Vagina (tissue), 2 donors: Measurements from ENCODE around the gene CYB5A. TPM values are rescaled to one million over a fixed set of nuclear protein-coding genes. Genes with fewer than 3 reads are reported as not detected.

ENCODE experiments used
- DNase-seq, 2 donors: peaks; one replicate each; pipeline ENCODE4 v3.0.0-alpha.2; 2017; ENCODE audit errors: extremely low spot score in 2 of 2
- H3K27ac ChIP-seq: fragments of 200-600 bp; sonication (generic); one replicate; pipeline ENCODE4 v1.5.1; 2019
- H3K27me3 ChIP-seq: fragments of 200-600 bp; sonication (generic); one replicate; pipeline ENCODE4 v1.5.1; 2019
- H3K36me3 ChIP-seq, 2 donors: fragments of 200-600 bp; sonication (generic); one replicate each; pipeline ENCODE4 v1.5.1; 2017 to 2019
- H3K4me1 ChIP-seq: fragments of 200-600 bp; sonication (generic); one replicate; pipeline ENCODE4 v1.5.1; 2019
- H3K4me3 ChIP-seq, 2 donors: fragments of 200-600 bp; sonication (generic); 1 replicate in 1 of 2; 2 replicates in 1 of 2; pipeline ENCODE4 v1.5.1; 2016 to 2019
- H3K9me3 ChIP-seq: fragments of 200-600 bp; sonication (generic); one replicate; pipeline ENCODE4 v1.5.1; 2019
- POLR2A ChIP-seq, 2 donors: fragments of 450-650 bp; IDR thresholded peaks; one replicate each; pipeline ENCODE4 v1.6.1; 2017; ENCODE audit warnings: antibody characterized with exemption in 2 of 2, mild to moderate bottlenecking in 2 of 2, moderate library complexity in 2 of 2
- POLR2AphosphoS5 ChIP-seq, 2 donors: sonication (generic); formaldehyde crosslinking; IDR thresholded peaks; one replicate each; pipeline ENCODE4 v1.9.0; 2017; ENCODE audit warnings: antibody characterized with exemption in 2 of 2, mild to moderate bottlenecking in 2 of 2, low read depth in 1 of 2; ENCODE audit not compliant: insufficient read depth in 1 of 2
- intact Hi-C: fragments of 100-400 bp; cut with DNase I; formaldehyde crosslinking; loops from one replicate; pipeline ENCODE4 v1.15.1; 2023
- total RNA-seq: library from RNA; depleted of rRNA; stranded (reverse); fragments of >200 nt; gene quantifications from one replicate; pipeline ENCODE4 v1.2.3, GENCODE V29; 2016
- TF ChIP-seq, protein P1 (sequence below), 3 experiments: fragments of 450-650 bp in 2 of 3; fragments of 200-600 bp in 1 of 3; sonication (generic) in 1 of 3; IDR thresholded peaks; one replicate each; pipeline ENCODE4 v1.5.1; 2017 to 2019; ENCODE audit warnings: antibody characterized with exemption in 3 of 3, mild to moderate bottlenecking in 2 of 3, moderate library complexity in 2 of 3

The CYB5A gene
- total RNA-seq, 1 donor from 2014 or later = 88.6 TPM

DNA sequence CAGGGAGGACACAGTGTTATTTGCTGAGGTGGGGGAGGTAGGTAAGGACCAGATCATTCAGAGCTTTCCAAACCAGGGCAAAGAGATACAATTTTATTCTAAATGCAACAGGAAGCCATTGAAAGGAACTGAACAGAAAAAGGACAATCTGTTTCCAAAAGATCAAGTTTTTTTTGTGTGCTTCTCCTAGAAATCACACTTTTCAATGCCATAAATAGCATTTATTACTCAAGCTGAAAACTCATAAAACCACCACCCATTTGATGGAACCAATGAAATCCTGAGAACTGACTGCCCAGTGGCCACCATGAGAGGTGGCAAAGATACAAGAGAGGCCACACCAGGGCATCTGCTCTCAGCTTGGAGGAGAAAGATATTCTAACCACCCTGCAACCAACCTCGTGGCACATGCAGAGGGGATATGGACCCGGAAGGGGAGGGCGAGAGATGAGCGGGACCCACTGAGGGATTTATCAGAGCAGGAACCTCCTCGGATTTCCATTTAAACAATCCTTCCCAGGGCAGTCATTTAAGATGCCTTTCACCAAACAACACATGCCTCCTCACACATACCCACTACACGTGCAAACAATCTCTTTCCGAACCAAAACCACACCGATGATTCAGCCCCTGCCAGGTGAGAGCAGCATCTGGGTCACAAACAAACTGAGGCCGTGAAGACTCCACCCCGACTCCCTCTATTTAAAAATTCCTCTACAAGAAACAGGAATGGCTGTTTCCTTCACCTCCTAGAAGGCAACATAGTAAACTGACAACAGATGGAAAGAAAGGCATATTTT is 8.8 kb downstream of the CYB5A start:
- intact Hi-C loops = no loop called here
- no peak overlapping the region for H3K27ac ChIP-seq

DNA sequence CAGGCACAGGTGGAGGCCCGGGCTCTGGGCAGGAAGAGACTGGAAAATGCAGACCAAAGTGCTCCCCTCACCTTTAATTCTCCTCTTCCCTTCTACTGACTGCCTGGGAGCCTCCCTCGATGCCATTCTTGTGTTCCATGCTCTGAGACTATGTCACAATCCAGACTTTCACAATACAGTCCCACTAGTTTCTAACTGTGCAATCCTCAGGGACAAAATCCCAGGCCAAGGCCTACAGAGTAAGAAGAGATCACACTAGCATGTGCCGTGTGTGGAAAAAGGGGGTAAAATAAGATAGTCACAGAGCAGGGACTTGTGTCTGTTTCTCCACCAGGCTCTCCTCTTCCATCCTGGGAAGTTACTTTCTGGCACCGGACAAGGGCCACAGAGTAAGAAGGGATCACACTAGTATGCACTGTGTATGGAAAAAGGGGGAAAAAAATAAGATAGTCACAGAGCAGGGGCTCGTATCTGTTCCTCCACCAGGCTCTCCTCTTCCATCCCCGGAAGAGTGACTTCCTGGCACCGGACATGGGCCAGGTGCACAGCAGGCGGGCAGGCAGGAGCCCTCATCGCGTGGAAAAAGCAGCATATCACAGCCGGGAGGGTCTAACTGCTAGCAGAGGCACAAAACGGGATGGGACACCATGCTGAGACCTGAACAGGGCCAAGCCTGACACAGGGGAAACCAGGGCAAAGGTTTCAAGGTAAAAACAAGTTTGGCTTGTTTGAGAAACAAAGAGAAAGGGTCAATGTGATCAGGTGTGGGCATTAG is 9.6 kb downstream of the CYB5A start:
- TF ChIP-seq POLR2A (IDR thresholded peaks at IDR 0.05) (no peak), POLR2AphosphoS5 (IDR thresholded peaks at IDR 0.05; ENCODE audit: insufficient read depth in 1 of 2, low read depth in 1 of 2) (no peak)
- TF ChIP-seq, protein P1, sequence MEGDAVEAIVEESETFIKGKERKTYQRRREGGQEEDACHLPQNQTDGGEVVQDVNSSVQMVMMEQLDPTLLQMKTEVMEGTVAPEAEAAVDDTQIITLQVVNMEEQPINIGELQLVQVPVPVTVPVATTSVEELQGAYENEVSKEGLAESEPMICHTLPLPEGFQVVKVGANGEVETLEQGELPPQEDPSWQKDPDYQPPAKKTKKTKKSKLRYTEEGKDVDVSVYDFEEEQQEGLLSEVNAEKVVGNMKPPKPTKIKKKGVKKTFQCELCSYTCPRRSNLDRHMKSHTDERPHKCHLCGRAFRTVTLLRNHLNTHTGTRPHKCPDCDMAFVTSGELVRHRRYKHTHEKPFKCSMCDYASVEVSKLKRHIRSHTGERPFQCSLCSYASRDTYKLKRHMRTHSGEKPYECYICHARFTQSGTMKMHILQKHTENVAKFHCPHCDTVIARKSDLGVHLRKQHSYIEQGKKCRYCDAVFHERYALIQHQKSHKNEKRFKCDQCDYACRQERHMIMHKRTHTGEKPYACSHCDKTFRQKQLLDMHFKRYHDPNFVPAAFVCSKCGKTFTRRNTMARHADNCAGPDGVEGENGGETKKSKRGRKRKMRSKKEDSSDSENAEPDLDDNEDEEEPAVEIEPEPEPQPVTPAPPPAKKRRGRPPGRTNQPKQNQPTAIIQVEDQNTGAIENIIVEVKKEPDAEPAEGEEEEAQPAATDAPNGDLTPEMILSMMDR (IDR thresholded peaks at IDR 0.05) = no peak
- DNase-seq = no peak
- Histone ChIP-seq H3K9me3 (no peaks in the 10 kb centered on the region), H3K4me3 (no peak overlapping the region), H3K4me1 (peaks cover 46% of the 10 kb centered on the region), H3K27me3 (no peaks in the 10 kb centered on the region), H3K27ac (no peak overlapping the region), H3K36me3 (peaks cover 0 to 4% of the 10 kb centered on the region in 2 donors)
- intact Hi-C loops = no loop called here

More for the DNA sequence above, 8.8 kb downstream of the CYB5A start:
- Histone ChIP-seq H3K9me3 (no peaks in the 10 kb centered on the region), H3K36me3 (peaks cover 0 to 4% of the 10 kb centered on the region in 2 donors), H3K4me3 (no peak overlapping the region), H3K4me1 (peaks cover 46% of the 10 kb centered on the region), H3K27me3 (no peaks in the 10 kb centered on the region)
- no peak for DNase-seq
- TF ChIP-seq POLR2A (IDR thresholded peaks at IDR 0.05) = no peak
- no peak for TF ChIP-seq POLR2AphosphoS5 (IDR thresholded peaks at IDR 0.05; ENCODE audit: insufficient read depth in 1 of 2, low read depth in 1 of 2)
- TF ChIP-seq, protein P1 (IDR thresholded peaks at IDR 0.05) = no peak

DNA sequence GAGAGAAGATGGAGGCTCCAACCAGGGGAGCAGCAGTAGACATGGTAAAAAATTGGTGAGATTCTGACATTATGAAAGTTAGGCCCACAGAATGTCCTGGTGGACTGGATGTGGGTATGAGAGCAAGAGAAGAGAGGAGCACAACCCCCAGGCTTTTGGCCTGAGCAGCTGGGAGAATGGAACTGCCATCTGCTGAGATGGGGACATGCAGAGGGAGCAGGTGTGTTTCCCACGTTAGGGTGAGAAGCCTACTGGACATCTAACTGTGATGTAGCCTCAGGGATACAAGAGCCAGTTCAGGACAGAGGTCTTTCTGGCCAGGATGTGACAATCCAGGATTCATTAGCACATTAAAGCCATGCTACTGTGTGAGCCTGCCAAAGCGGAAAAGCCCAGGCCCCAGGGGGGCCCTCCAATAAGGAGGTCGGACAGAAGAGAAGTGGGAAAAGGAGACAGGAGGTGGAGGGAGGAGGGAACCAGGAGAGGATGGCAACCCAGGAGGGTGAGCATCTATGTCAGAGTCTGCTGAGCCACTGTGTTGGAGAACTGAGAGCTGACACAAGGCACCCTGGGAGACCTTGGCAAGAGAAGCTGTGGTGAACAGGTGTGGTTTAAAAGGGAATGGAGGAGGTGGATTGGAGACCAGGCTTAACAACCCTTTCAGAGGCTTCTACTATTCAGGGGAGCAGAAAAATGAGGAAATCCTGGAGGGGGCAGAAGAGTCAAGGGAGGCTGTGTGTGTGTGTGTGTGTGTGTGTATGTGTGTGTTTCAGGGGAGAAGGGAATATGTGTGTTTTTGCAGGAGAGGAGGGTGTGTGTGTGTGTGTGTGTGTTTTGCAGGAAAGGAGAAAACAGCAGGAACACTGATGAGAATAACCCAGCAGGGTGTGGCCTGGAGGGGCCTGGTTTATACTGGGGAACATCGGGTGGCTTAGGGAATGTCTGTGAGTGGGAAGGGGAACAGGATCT is 10.5 kb downstream of the CYB5A start:
- TF ChIP-seq POLR2A (IDR thresholded peaks at IDR 0.05) (no peak), POLR2AphosphoS5 (IDR thresholded peaks at IDR 0.05; ENCODE audit: insufficient read depth in 1 of 2, low read depth in 1 of 2) (no peak)
- TF ChIP-seq, protein P1 (IDR thresholded peaks at IDR 0.05) = no peak
- Histone ChIP-seq H3K4me1 (peaks cover 46% of the 10 kb centered on the region), H3K4me3 (no peak overlapping the region), H3K36me3 (peaks cover 0 to 4% of the 10 kb centered on the region in 2 donors), H3K27ac (no peak overlapping the region), H3K9me3 (no peaks in the 10 kb centered on the region), H3K27me3 (no peaks in the 10 kb centered on the region)
- intact Hi-C loops = no loop called here
- DNase-seq = no peak

DNA sequence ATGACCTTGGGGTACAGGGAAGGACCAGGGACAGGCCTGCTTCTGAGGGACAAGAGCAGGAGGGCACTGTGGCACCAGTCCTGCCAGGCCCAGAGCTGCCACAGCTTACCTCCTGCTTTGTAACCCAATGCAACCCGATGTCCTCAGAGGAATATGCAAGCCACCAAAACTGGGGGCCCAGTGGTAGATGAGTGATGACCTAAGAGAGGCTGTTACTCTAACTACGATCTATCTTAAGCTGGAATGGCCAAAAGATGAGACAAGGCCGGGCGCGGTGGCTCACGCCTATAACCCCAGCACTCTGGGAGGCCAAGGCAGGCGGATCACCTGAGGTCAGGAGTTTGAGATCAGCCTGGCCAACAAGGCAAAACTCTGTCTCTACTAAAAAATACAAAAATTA is 12.8 kb downstream of the CYB5A start:
- intact Hi-C loops = no loop called here
- Histone ChIP-seq H3K9me3 (no peaks in the 10 kb centered on the region), H3K4me3 (no peak overlapping the region), H3K4me1 (peaks cover 48% of the 10 kb centered on the region), H3K27me3 (no peaks in the 10 kb centered on the region), H3K27ac (no peak overlapping the region), H3K36me3 (peaks cover 0 to 4% of the 10 kb centered on the region in 2 donors)
- no peak for TF ChIP-seq POLR2AphosphoS5 (IDR thresholded peaks at IDR 0.05; ENCODE audit: insufficient read depth in 1 of 2, low read depth in 1 of 2)
- TF ChIP-seq POLR2A (IDR thresholded peaks at IDR 0.05) = no peak
- TF ChIP-seq, protein P1 (IDR thresholded peaks at IDR 0.05) = no peak
- DNase-seq = no peak
